Measurements from ENCODE around the gene AFAP1L2. TPM values are rescaled to one million over a fixed set of nuclear protein-coding genes. Genes with fewer than 3 reads are reported as not detected.

AFAP1L2 gene
- total and polyA plus RNA-seq, 9 of the 15 experiments (the other 6 are each of a cell fraction or from before 2014, with no cell fraction given), result 0.07 TPM; not detected in 8

DNA sequence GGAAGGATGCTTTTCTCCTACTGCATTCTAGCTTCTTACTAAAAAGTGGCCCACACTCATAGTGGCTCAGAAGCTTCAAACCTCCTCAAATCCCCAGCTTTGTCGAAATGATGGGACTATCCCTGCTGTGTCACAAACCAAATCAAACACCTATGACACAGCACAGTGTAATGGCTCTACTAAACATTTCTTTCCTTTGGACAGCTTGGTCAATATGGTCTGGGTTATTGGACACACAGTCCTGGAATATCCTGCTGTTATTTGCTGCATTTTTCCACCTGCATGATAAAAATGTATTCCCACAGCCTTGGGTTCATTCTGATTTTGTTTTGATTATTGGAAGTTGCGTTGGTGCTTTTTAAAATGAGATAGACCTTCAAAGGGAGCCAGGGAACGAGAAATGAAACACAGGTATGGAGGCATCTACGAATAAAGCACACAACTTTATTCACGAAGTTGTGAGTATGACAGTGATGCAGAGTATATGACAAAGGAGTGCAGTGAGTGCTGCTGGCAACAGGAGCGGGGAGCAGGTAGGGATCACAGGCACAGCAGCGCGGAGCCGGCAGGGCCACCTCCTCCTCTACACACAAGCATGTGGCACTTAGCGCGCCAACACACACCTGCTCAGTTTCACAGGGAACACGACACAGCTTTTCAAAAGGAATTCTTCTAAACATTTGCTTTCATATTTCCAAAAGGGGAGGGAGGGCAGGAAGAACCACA, 26.5 kb upstream of the AFAP1L2 start (continued):
- TF ChIP-seq SMARCC2 (IDR thresholded peaks at IDR 0.05; ENCODE audit: low read depth) (no peak), ZC3H11A (IDR thresholded peaks at IDR 0.05; ENCODE audit: low read depth, low read length) (no peak), ARID4B (CRISPR knock-in tag; IDR thresholded peaks at IDR 0.05) (no peak), HDAC3 (IDR thresholded peaks at IDR 0.05; ENCODE audit: borderline replicate concordance, partially characterized antibody) (no peak), HMGXB4 (CRISPR knock-in tag; IDR thresholded peaks at IDR 0.05) (no peak), MAFF (IDR thresholded peaks at IDR 0.05; ENCODE audit: low read length) (no peak)
- TF ChIP-seq, protein P1, sequence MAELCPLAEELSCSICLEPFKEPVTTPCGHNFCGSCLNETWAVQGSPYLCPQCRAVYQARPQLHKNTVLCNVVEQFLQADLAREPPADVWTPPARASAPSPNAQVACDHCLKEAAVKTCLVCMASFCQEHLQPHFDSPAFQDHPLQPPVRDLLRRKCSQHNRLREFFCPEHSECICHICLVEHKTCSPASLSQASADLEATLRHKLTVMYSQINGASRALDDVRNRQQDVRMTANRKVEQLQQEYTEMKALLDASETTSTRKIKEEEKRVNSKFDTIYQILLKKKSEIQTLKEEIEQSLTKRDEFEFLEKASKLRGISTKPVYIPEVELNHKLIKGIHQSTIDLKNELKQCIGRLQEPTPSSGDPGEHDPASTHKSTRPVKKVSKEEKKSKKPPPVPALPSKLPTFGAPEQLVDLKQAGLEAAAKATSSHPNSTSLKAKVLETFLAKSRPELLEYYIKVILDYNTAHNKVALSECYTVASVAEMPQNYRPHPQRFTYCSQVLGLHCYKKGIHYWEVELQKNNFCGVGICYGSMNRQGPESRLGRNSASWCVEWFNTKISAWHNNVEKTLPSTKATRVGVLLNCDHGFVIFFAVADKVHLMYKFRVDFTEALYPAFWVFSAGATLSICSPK (IDR thresholded peaks at IDR 0.05; ENCODE audit: borderline replicate concordance), result no peak

Measured in K562 (cell line).